ENCODE measurements around the gene NXPE3. TPM values are rescaled to one million over a fixed set of nuclear protein-coding genes. Genes with fewer than 3 reads are reported as not detected.
"Not testable (repeated sequence)": the region's sequence is repeated elsewhere in the genome, so short reads cannot be mapped to it uniquely, and the experiment has no call there.

NXPE3 gene
- total RNA-seq, result 47.9 TPM
- long read RNA-seq, full-length matches to known transcripts, result 30 of 63 reads
- long read RNA-seq, partial matches to known transcripts, result 8 of 63 reads
- long read RNA-seq, other reads (novel, unspliced or antisense), result 25 of 63 reads

- intact Hi-C loops (cut with micrococcal nuclease), result no loop called here
Observed at GRCh38 chr3:101779047-101779821, at the start of gene NXPE3. Gene NXPE3 (plus strand): TSS chr3:101779211. CDS start chr3:101785597, 6,386 bp downstream.

GRCh38 chr3:101729586-101729985, 49.4 kb upstream of the NXPE3 start:
- DNase-seq, result no peak
- TF ChIP-seq, protein P1, sequence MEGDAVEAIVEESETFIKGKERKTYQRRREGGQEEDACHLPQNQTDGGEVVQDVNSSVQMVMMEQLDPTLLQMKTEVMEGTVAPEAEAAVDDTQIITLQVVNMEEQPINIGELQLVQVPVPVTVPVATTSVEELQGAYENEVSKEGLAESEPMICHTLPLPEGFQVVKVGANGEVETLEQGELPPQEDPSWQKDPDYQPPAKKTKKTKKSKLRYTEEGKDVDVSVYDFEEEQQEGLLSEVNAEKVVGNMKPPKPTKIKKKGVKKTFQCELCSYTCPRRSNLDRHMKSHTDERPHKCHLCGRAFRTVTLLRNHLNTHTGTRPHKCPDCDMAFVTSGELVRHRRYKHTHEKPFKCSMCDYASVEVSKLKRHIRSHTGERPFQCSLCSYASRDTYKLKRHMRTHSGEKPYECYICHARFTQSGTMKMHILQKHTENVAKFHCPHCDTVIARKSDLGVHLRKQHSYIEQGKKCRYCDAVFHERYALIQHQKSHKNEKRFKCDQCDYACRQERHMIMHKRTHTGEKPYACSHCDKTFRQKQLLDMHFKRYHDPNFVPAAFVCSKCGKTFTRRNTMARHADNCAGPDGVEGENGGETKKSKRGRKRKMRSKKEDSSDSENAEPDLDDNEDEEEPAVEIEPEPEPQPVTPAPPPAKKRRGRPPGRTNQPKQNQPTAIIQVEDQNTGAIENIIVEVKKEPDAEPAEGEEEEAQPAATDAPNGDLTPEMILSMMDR (IDR thresholded peaks at IDR 0.05; ENCODE audit: borderline replicate concordance), result no peak
- Histone ChIP-seq H3K4me3 (no peak overlapping the region), H3K27me3 (ENCODE audit: low read depth) (no peaks in the 10 kb centered on the region), H3K4me1 (peaks cover 17% of the 10 kb centered on the region), H3K36me3 (peaks cover 68% of the 10 kb centered on the region), H3K9me3 (replicated peaks) (no peaks in the 10 kb centered on the region), H3K27ac (replicated peaks) (no peak overlapping the region)
- intact Hi-C loops (cut with micrococcal nuclease), result no loop called here

More at GRCh38 chr3:101779047-101779821, at the start of gene NXPE3:
- peak; percentile 95 for DNase-seq
- Histone ChIP-seq H3K36me3 (peaks cover 17% of the 10 kb centered on the region), H3K27me3 (ENCODE audit: low read depth) (no peaks in the 10 kb centered on the region), H3K27ac (replicated peaks) (peak within 1 kb of the TSS; percentile 95), H3K4me3 (peak within 1 kb of the TSS; percentile 86), H3K4me1 (peaks cover 40% of the 10 kb centered on the region), H3K9me3 (replicated peaks) (no peaks in the 10 kb centered on the region)
- TF ChIP-seq, protein P1 (IDR thresholded peaks at IDR 0.05; ENCODE audit: borderline replicate concordance), result no peak

DNA sequence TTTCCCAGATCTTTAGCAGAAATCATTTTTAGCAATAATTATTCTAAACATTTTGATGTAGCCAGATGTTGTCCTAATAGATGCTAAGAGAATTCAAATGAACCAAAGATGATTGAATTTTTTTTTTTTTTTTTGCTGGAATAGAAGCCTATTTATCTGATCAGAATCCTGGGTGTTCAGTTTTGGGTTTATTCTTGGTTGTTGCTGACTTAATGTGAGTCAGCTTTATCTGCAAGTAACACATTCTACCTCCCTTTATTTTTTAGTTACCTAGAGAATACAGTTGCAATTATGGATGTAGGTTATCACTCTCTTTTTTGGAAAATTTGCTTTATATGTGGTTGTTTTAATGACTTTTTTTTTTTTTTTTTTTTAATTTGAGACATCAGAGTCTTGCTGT, 48.2 kb upstream of the NXPE3 start:
- H3K9me3 ChIP-seq (replicated peaks), result no peaks in the 10 kb centered on the region
- H3K36me3 ChIP-seq, result peaks cover 80% of the 10 kb centered on the region
- intact Hi-C loops (cut with micrococcal nuclease), result no loop called here
- TF ChIP-seq, protein P1 (IDR thresholded peaks at IDR 0.05; ENCODE audit: borderline replicate concordance), result no peak
- H3K27me3 ChIP-seq (ENCODE audit: low read depth), result no peaks in the 10 kb centered on the region
- no peak overlapping the region for H3K4me3 ChIP-seq
- DNase-seq, result no peak
- peaks cover 4% of the 10 kb centered on the region for H3K4me1 ChIP-seq
- no peak overlapping the region for H3K27ac ChIP-seq (replicated peaks)

DNA sequence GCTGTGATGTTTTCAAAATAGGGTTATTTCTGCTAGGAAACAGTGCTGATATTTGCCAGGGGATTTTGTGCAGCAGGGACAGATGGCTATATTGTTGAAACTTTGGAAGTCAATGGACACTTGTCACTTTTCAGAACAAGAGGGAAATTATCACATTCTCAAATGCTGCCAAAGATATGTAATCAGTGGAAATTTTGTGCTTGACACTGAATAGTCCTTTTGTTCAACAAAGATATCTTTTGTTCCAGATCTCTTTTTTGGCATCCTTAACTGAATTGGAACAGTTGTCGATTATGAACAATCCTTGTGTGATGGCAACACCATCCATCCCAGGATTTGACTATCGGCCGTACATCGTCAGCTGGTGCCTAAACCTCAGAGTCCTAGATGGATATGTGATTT, 46.8 kb upstream of the NXPE3 start:
- Histone ChIP-seq H3K9me3 (replicated peaks) (no peaks in the 10 kb centered on the region), H3K27ac (replicated peaks) (no peak overlapping the region), H3K4me3 (no peak overlapping the region), H3K36me3 (peaks cover 92% of the 10 kb centered on the region), H3K4me1 (no peaks in the 10 kb centered on the region), H3K27me3 (ENCODE audit: low read depth) (no peaks in the 10 kb centered on the region)
- intact Hi-C loops (cut with micrococcal nuclease), result no loop called here
- TF ChIP-seq, protein P1 (IDR thresholded peaks at IDR 0.05; ENCODE audit: borderline replicate concordance), result no peak
- no peak for DNase-seq

- intact Hi-C loops (cut with micrococcal nuclease), result no loop called here
- Histone ChIP-seq H3K27me3 (ENCODE audit: low read depth) (no peaks in the 10 kb centered on the region), H3K27ac (replicated peaks) (no peak overlapping the region), H3K4me1 (no peaks in the 10 kb centered on the region), H3K36me3 (peaks cover 63% of the 10 kb centered on the region), H3K9me3 (replicated peaks) (no peaks in the 10 kb centered on the region), H3K4me3 (no peak overlapping the region)
- DNase-seq, result no peak
- TF ChIP-seq, protein P1 (IDR thresholded peaks at IDR 0.05; ENCODE audit: borderline replicate concordance), result no peak
Observed at GRCh38 chr3:101735833-101736232, 43.2 kb upstream of the NXPE3 start.

DNA sequence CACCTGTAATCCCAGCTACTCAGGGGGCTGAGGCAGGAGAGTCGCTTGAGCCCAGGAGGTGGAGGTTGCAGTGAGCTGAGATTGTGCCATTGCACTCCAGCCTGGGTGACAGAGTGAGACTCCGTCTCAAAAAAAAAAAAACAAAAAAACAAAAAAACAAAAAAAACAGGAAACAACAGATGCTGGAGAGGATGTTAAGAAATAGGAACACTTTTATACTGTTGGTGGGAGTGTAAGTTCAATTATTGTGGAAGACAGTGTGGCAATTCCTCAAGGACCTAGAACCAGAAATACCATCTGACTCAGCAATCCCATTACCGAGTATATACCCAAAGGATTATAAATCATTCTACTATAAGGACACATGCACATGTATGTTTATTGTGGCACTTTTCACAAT, 37.1 kb upstream of the NXPE3 start:
- DNase-seq; H3K27ac ChIP-seq (replicated peaks); H3K9me3 ChIP-seq (replicated peaks); H3K36me3 ChIP-seq; H3K27me3 ChIP-seq (ENCODE audit: low read depth); intact Hi-C loops (cut with micrococcal nuclease); H3K4me1 ChIP-seq; H3K4me3 ChIP-seq: not testable (repeated sequence)

Measured in left ventricle myocardium inferior (tissue), 1 donor.